Fibroblast of mammary gland (primary cell): ENCODE data around the gene IAH1.

Experiments
- DNase-seq: peaks from one replicate; pipeline ENCODE4 v3.0.0-alpha.2; 2010; ENCODE audit warnings: low read depth
- H3K4me3 ChIP-seq: 2 replicates; pipeline ENCODE4 v1.5.1; 2011; ENCODE audit warnings: low read depth, mild to moderate bottlenecking, low read length, moderate library complexity; ENCODE audit not compliant: control insufficient read depth
- CTCF ChIP-seq: conservative IDR thresholded peaks from 2 replicates; pipeline ENCODE4 v1.5.1; 2011; ENCODE audit warnings: low read depth, low read length, inconsistent platforms; ENCODE audit not compliant: control insufficient read depth, insufficient read depth

Gene IAH1

GRCh38 chr2:9462886-9463697 lies 11.3 kb upstream of the IAH1 start:
- no peak overlapping the region for H3K4me3 ChIP-seq
- DNase-seq, result no peak
- no peak for TF ChIP-seq CTCF

GRCh38 chr2:9463698-9464034 lies 10.7 kb upstream of the IAH1 start:
- no peak for TF ChIP-seq CTCF
- DNase-seq, result peak; percentile 38
- H3K4me3 ChIP-seq, result no peak overlapping the region

GRCh38 chr2:9465170-9465569 lies 9.2 kb upstream of the IAH1 start:
- TF ChIP-seq CTCF, result no peak
- no peak overlapping the region for H3K4me3 ChIP-seq
- DNase-seq, result no peak

GRCh38 chr2:9466147-9466683 lies 8.1 kb upstream of the IAH1 start:
- no peak for DNase-seq
- TF ChIP-seq CTCF, result no peak
- H3K4me3 ChIP-seq, result no peak overlapping the region

DNA sequence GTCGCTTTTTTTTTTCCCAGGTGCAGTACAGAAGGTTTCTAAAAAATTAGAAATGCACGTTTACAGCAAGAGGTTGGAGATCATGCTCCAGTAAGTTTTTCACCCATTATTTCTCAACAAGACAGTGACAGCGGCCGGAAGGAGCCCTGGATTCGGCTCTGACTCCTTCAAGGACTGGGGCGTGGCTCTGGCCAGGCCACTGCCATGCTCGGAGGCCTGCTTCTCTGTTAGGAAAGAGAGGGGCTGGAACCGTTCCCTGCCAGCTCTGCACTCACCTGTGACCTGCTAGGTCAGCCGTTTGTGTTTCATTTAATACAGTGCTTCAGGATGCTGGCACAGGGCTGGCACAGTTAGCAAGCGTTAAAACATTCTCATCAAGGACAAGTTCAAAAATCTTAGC lies 6.7 kb upstream of the IAH1 start:
- DNase-seq, result no peak
- TF ChIP-seq CTCF, result no peak
- H3K4me3 ChIP-seq, result no peak overlapping the region

DNA sequence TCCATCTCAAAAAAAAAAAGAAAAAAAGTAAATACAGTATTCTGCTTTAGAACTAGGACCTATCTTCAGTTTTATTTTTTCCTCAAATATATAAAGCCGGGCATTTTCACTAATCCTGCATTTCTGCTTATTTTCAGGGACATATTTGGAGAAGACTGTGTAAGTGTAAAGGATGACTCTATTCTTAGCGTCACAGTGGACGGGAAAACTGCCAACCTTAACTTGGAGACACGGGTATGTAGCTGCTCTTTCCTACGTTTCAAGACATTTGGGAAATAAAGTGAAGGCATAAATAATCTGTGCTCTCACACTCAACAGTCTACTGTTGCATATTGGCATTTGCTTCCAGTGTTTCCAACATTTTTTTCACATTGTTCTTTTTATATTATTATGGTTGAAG lies 3.1 kb upstream of the IAH1 start:
- no peak overlapping the region for H3K4me3 ChIP-seq
- TF ChIP-seq CTCF, result no peak
- no peak for DNase-seq
